Mammary epithelial cell (primary cell): ENCODE measurements around the gene MEF2B.

Experiments used
- CTCF ChIP-seq, 2 donors: IDR thresholded peaks in 1 of 2; conservative IDR thresholded peaks in 1 of 2; 2 replicates each; pipeline ENCODE4 v1.5.1; 2011 to 2012; ENCODE audit warnings: inconsistent platforms in 2 of 2, low read length in 2 of 2, mild to moderate bottlenecking in 2 of 2, control low read depth in 1 of 2, low read depth in 1 of 2; ENCODE audit not compliant: insufficient read depth in 1 of 2; ENCODE audit errors: extremely low read depth in 1 of 2
- EZH2 ChIP-seq: IDR thresholded peaks from 2 replicates; pipeline ENCODE4 v1.6.1; 2012; ENCODE audit warnings: low read length, inconsistent platforms, borderline replicate concordance

GRCh38 chr19:19212916-19213315 is 42.9 kb upstream of the MEF2B start:
- TF ChIP-seq CTCF (conservative IDR thresholded peaks at IDR 0.05 in 1 of 2, IDR thresholded peaks at IDR 0.05 in 1 of 2; ENCODE audit: extremely low read depth in 1 of 2, insufficient read depth in 1 of 2, low read depth in 1 of 2, low read length in 2 of 2): no peak
- no peak for TF ChIP-seq EZH2
